ENCODE data around the gene DPRX.

DNA sequence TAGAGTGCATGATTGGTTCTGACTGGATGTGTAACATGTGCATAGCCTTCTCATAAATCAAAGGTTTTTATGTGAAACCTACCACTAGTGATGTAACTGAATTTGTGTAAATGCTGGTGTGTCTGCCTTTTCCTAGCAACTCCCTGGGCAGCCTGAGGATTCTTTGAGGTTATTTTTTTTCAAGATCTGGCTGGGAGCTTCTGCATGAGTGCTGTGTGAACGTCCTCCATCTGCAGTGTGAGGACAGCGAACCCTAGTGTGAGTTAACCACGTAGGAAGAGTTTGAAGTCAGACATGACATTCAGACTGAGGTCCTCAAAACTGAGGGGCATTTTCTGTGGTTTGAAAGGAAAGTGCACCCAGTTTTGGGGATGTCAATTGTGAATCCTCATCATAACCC lies 39.9 kb downstream of the DPRX start:
- TF ChIP-seq, protein P1, sequence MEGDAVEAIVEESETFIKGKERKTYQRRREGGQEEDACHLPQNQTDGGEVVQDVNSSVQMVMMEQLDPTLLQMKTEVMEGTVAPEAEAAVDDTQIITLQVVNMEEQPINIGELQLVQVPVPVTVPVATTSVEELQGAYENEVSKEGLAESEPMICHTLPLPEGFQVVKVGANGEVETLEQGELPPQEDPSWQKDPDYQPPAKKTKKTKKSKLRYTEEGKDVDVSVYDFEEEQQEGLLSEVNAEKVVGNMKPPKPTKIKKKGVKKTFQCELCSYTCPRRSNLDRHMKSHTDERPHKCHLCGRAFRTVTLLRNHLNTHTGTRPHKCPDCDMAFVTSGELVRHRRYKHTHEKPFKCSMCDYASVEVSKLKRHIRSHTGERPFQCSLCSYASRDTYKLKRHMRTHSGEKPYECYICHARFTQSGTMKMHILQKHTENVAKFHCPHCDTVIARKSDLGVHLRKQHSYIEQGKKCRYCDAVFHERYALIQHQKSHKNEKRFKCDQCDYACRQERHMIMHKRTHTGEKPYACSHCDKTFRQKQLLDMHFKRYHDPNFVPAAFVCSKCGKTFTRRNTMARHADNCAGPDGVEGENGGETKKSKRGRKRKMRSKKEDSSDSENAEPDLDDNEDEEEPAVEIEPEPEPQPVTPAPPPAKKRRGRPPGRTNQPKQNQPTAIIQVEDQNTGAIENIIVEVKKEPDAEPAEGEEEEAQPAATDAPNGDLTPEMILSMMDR (conservative IDR thresholded peaks at IDR 0.05; ENCODE audit: low read depth in 2 of 2), result peak in 1 of 2 experiments; percentile 49; a peak in 2 of 4 replicates
- TF ChIP-seq, protein P2, sequence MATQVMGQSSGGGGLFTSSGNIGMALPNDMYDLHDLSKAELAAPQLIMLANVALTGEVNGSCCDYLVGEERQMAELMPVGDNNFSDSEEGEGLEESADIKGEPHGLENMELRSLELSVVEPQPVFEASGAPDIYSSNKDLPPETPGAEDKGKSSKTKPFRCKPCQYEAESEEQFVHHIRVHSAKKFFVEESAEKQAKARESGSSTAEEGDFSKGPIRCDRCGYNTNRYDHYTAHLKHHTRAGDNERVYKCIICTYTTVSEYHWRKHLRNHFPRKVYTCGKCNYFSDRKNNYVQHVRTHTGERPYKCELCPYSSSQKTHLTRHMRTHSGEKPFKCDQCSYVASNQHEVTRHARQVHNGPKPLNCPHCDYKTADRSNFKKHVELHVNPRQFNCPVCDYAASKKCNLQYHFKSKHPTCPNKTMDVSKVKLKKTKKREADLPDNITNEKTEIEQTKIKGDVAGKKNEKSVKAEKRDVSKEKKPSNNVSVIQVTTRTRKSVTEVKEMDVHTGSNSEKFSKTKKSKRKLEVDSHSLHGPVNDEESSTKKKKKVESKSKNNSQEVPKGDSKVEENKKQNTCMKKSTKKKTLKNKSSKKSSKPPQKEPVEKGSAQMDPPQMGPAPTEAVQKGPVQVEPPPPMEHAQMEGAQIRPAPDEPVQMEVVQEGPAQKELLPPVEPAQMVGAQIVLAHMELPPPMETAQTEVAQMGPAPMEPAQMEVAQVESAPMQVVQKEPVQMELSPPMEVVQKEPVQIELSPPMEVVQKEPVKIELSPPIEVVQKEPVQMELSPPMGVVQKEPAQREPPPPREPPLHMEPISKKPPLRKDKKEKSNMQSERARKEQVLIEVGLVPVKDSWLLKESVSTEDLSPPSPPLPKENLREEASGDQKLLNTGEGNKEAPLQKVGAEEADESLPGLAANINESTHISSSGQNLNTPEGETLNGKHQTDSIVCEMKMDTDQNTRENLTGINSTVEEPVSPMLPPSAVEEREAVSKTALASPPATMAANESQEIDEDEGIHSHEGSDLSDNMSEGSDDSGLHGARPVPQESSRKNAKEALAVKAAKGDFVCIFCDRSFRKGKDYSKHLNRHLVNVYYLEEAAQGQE (IDR thresholded peaks at IDR 0.05; ENCODE audit: unreplicated experiment), result no peak
- TF ChIP-seq EZH2phosphoT487 (IDR thresholded peaks at IDR 0.05; ENCODE audit: unreplicated experiment) (no peak), EZH2 (IDR thresholded peaks at IDR 0.05; ENCODE audit: low read depth, unreplicated experiment) (no peak), CREB1 (CRISPR knock-in tag; IDR thresholded peaks at IDR 0.05; ENCODE audit: low read depth) (no peak), POLR2AphosphoS5 (IDR thresholded peaks at IDR 0.05; ENCODE audit: low read depth) (no peak), ZNF331 (CRISPR knock-in tag; IDR thresholded peaks at IDR 0.05; ENCODE audit: low read depth) (no peak)

Measured in GM23338 (cell line).